Thymus (tissue), 11 donors: ENCODE measurements around the gene FRA10AC1. TPM values are rescaled to one million over a fixed set of nuclear protein-coding genes. Genes with fewer than 3 reads are reported as not detected.

Source experiments
- DNase-seq, 9 donors: peaks; one replicate each; pipeline ENCODE4 v3.0.0-alpha.2; 2013; ENCODE audit warnings: low spot score in 9 of 9, low read depth in 6 of 9, missing footprints in 1 of 9
- H3K27ac ChIP-seq, 2 donors: one replicate each; pipeline ENCODE4 v1.5.1; 2013; ENCODE audit warnings: control low read depth in 1 of 2, low read depth in 1 of 2, low read length in 1 of 2, mild to moderate bottlenecking in 1 of 2, moderate library complexity in 1 of 2
- H3K27me3 ChIP-seq, 2 donors: one replicate each; pipeline ENCODE4 v1.5.1; 2013; ENCODE audit warnings: low read length in 1 of 2; ENCODE audit not compliant: control insufficient read depth in 2 of 2, insufficient read depth in 1 of 2
- H3K36me3 ChIP-seq, 2 donors: one replicate each; pipeline ENCODE4 v1.5.1; 2013; ENCODE audit warnings: low read length in 1 of 2, mild to moderate bottlenecking in 1 of 2, moderate library complexity in 1 of 2; ENCODE audit not compliant: control insufficient read depth in 2 of 2, insufficient read depth in 2 of 2
- H3K4me1 ChIP-seq, 2 donors: one replicate each; pipeline ENCODE4 v1.5.1; 2013; ENCODE audit warnings: low read length in 2 of 2; ENCODE audit not compliant: control insufficient read depth in 2 of 2, insufficient read depth in 2 of 2
- H3K4me3 ChIP-seq, 2 donors: one replicate each; pipeline ENCODE4 v1.5.1; 2013; ENCODE audit warnings: low read length in 2 of 2, control low read depth in 1 of 2, mild to moderate bottlenecking in 1 of 2
- H3K9me3 ChIP-seq, 2 donors: one replicate each; pipeline ENCODE4 v1.5.1; 2013; ENCODE audit warnings: low read length in 1 of 2, mild to moderate bottlenecking in 1 of 2; ENCODE audit not compliant: control insufficient read depth in 2 of 2, insufficient read depth in 1 of 2
- WGBS: extraction: QIAGEN DNeasy Blood & Tissue Kit; methylation state at CpG from one replicate; pipeline ENCODE4 v1.1.7; 2013; 5-methylcytosine and 5-hydroxymethylcytosine counted together
- polyA plus RNA-seq: library from polyadenylated mRNA; stranded (reverse); fragments of 200-250 nt; gene quantifications from one replicate; pipeline ENCODE4 v1.2.3, GENCODE V29; 2013
- total RNA-seq: library from RNA; stranded (reverse); fragments of 120-200 nt; gene quantifications from one replicate; pipeline ENCODE4 v1.2.4, GENCODE V29; 2013
- donor health status: healthy.

The FRA10AC1 gene
- total and polyA plus RNA-seq, 2 donors, result 6.7 to 20.7 TPM

GRCh38 chr10:93741367-93741766, 39.0 kb upstream of the FRA10AC1 start:
- no peaks in the 10 kb centered on the region for H3K9me3 ChIP-seq
- DNase-seq, result no peak
- no peaks in the 10 kb centered on the region for H3K4me1 ChIP-seq
- H3K36me3 ChIP-seq, result no peaks in the 10 kb centered on the region
- no peak overlapping the region for H3K4me3 ChIP-seq
- H3K27me3 ChIP-seq, result no peaks in the 10 kb centered on the region
- 96% methylated on average over 3 of the region's 3 CpGs for WGBS
- H3K27ac ChIP-seq, result no peak overlapping the region

GRCh38 chr10:93726024-93726423, 23.6 kb upstream of the FRA10AC1 start:
- Histone ChIP-seq H3K27me3 (no peaks in the 10 kb centered on the region), H3K9me3 (no peaks in the 10 kb centered on the region)

GRCh38 chr10:93723153-93723552, 20.8 kb upstream of the FRA10AC1 start:
- Histone ChIP-seq H3K36me3 (no peaks in the 10 kb centered on the region), H3K9me3 (no peaks in the 10 kb centered on the region), H3K27me3 (no peaks in the 10 kb centered on the region), H3K4me3 (no peak overlapping the region), H3K27ac (no peak overlapping the region), H3K4me1 (no peaks in the 10 kb centered on the region)
- WGBS, result 91% methylated on average over 2 of the region's 2 CpGs
- DNase-seq, result no peak

More at GRCh38 chr10:93726024-93726423, 23.6 kb upstream of the FRA10AC1 start:
- WGBS, result 89% methylated on average over 1 of the region's 1 CpG
- H3K4me1 ChIP-seq, result no peaks in the 10 kb centered on the region
- H3K27ac ChIP-seq, result no peak overlapping the region
- no peaks in the 10 kb centered on the region for H3K36me3 ChIP-seq
- DNase-seq, result no peak
- no peak overlapping the region for H3K4me3 ChIP-seq

- no peak for DNase-seq
- H3K27me3 ChIP-seq, result no peaks in the 10 kb centered on the region
- H3K4me3 ChIP-seq, result no peak overlapping the region
- H3K36me3 ChIP-seq, result no peaks in the 10 kb centered on the region
- no peaks in the 10 kb centered on the region for H3K4me1 ChIP-seq
- H3K9me3 ChIP-seq, result no peaks in the 10 kb centered on the region
- H3K27ac ChIP-seq, result no peak overlapping the region
These were observed 20.2 kb upstream of the FRA10AC1 start for GRCh38 chr10:93722550-93722949.

GRCh38 chr10:93719901-93720300, 17.5 kb upstream of the FRA10AC1 start:
- Histone ChIP-seq H3K27ac (no peak overlapping the region), H3K4me1 (no peaks in the 10 kb centered on the region), H3K36me3 (no peaks in the 10 kb centered on the region), H3K9me3 (no peaks in the 10 kb centered on the region), H3K27me3 (no peaks in the 10 kb centered on the region), H3K4me3 (no peak overlapping the region)
- no peak for DNase-seq
- WGBS, result 93% methylated on average over 3 of the region's 3 CpGs

- WGBS, result 45% methylated on average over 8 of the region's 8 CpGs
- no peak overlapping the region for H3K27ac ChIP-seq
- no peak overlapping the region for H3K4me3 ChIP-seq
- no peaks in the 10 kb centered on the region for H3K27me3 ChIP-seq
- DNase-seq, result no peak
- H3K36me3 ChIP-seq, result no peaks in the 10 kb centered on the region
- no peaks in the 10 kb centered on the region for H3K4me1 ChIP-seq
- no peaks in the 10 kb centered on the region for H3K9me3 ChIP-seq
These were observed 16.7 kb upstream of the FRA10AC1 start for GRCh38 chr10:93718937-93719725.

GRCh38 chr10:93716766-93717165, 14.4 kb upstream of the FRA10AC1 start:
- Histone ChIP-seq H3K4me1 (no peaks in the 10 kb centered on the region), H3K4me3 (no peak overlapping the region), H3K36me3 (no peaks in the 10 kb centered on the region), H3K27me3 (no peaks in the 10 kb centered on the region), H3K27ac (no peak overlapping the region), H3K9me3 (no peaks in the 10 kb centered on the region)
- DNase-seq, result no peak
- WGBS, result 67% methylated on average over 1 of the region's 1 CpG

GRCh38 chr10:93715345-93715744, 13.0 kb upstream of the FRA10AC1 start:
- Histone ChIP-seq H3K27ac (no peak overlapping the region), H3K4me1 (no peaks in the 10 kb centered on the region), H3K9me3 (no peaks in the 10 kb centered on the region), H3K36me3 (no peaks in the 10 kb centered on the region), H3K4me3 (no peak overlapping the region), H3K27me3 (no peaks in the 10 kb centered on the region)
- 98% methylated on average over 5 of the region's 5 CpGs for WGBS
- peak in 1 of 9 donors; percentile 13 for DNase-seq

- Histone ChIP-seq H3K4me1 (no peaks in the 10 kb centered on the region), H3K27ac (no peak overlapping the region), H3K27me3 (no peaks in the 10 kb centered on the region), H3K36me3 (no peaks in the 10 kb centered on the region), H3K9me3 (no peaks in the 10 kb centered on the region), H3K4me3 (no peak overlapping the region)
- DNase-seq, result no peak
- 89% methylated on average over 2 of the region's 2 CpGs for WGBS
These were observed 10.2 kb upstream of the FRA10AC1 start for GRCh38 chr10:93712593-93712992.
